Measurements from ENCODE around the gene FCRLA.

GRCh38 chr1:161747801-161748200 lies 40.8 kb downstream of the FCRLA start:
- TF ChIP-seq CTCF (IDR thresholded peaks at IDR 0.05) (no peak), RAD21 (conservative IDR thresholded peaks at IDR 0.05 in 1 of 2, IDR thresholded peaks at IDR 0.05 in 1 of 2) (no peak), EP300 (IDR thresholded peaks at IDR 0.05) (no peak)

All from A549 (cell line).